Epidermal melanocyte (primary cell): Measurements from ENCODE around the gene CYP8B1.

Experiments
- DNase-seq: peaks from one replicate; pipeline ENCODE4 v3.0.0; 2011; ENCODE audit warnings: low spot score; ENCODE audit not compliant: insufficient read length

The CYP8B1 gene

DNA sequence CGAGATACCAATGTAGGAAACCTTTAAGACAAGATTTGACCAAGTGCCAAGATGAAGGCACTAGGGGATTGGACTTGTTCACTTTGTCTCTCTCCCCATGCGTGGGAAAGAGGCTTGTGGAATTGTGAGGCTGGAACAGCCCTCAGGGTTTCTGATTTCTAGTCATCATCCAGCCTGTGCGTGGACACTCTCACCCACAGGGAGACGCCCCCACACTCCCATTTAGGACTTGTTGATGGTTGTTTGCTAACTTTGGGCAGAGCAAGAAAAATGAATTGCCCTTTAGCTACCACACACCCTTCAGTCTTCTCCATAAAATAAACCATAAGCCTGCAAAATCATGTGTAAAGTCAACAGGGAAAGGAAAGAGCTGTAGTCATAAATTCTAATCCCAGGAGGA is 48.0 kb downstream of the CYP8B1 start:
- no peak for DNase-seq

GRCh38 chr3:42827023-42827422 is 48.7 kb downstream of the CYP8B1 start:
- no peak for DNase-seq

DNA sequence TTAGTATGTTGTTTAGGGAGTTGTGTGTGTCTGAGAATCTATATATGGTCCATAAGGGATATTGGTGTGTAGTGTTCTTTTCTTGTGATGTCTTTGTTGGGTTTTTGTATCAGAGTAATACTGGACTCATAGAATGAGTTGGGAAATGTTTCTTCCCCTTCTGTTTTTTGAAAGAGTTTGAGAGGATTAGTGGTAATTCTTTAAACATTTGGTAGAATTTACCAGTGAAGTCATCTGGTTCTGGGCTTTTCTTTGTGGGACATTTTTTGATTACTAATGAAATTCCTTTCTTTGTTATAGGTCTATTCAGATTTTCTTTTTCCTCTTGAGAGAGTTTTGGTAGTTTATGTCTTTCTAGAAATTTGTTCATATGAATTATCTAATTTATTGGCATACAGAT is 49.5 kb downstream of the CYP8B1 start:
- DNase-seq: no peak

DNA sequence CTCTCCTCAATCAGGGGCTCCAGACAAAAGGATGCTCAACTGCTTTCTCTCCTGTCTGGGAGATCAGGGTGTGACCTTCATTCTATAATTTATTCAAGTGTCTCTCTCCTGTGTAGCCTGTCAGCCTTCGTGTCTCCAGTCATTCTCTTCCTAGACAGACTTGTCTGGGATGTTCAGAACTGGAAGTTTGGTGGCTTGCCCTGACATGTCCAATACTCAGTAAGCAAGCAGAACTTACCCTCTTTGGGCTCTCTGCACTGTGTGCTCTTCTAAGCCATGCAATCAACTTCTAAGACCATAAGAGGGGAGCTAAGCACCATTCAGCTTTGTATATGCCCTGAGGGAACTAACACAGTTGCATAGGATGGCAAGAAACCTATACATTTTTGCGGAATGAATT is 52.3 kb downstream of the CYP8B1 start:
- no peak for DNase-seq

GRCh38 chr3:42822828-42823227 is 52.9 kb downstream of the CYP8B1 start:
- no peak for DNase-seq
